ENCODE measurements around the gene USF2.

DNA sequence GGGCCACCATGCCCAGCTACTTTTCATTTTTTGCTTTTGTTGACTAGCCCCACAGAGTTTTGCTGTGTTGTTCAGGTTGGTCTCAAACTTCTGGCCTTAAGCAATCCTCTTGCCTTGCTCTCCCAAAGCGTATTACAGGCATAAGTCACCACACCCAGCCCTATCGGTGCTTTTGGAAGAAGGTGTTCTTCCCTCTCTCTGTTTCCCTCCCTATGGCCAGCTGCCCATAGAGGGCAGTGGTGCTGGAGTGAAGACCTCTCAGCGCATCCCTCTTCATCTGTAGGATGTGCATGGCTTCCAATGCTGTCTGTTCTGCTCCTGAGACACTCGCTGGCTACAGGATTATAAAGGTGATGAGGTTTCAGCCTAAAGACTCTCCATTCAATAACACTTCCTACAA lies 58.9 kb downstream of the USF2 start:
- TF ChIP-seq YY1 (IDR thresholded peaks at IDR 0.05; ENCODE audit: insufficient read depth, insufficient read length): no peak
- TF ChIP-seq ZNF274 (IDR thresholded peaks at IDR 0.05; ENCODE audit: low read depth, low read length): no peak

All from NT2/D1 (cell line).